Activated CD4-positive, alpha-beta T cell treated with anti-CD3 and anti-CD28 coated beads for 24 hours (primary cell): ENCODE measurements around the gene FLT3LG.
"Not testable (repeated sequence)": the region's sequence is repeated elsewhere in the genome, so short reads cannot be mapped to it uniquely, and the experiment has no call there.

ENCODE experiments used
- DNase-seq, 2 donors: peaks; one replicate each; pipeline ENCODE4 v3.0.0-alpha.2; 2020; ENCODE audit warnings: low read depth in 2 of 2

Gene FLT3LG

DNA sequence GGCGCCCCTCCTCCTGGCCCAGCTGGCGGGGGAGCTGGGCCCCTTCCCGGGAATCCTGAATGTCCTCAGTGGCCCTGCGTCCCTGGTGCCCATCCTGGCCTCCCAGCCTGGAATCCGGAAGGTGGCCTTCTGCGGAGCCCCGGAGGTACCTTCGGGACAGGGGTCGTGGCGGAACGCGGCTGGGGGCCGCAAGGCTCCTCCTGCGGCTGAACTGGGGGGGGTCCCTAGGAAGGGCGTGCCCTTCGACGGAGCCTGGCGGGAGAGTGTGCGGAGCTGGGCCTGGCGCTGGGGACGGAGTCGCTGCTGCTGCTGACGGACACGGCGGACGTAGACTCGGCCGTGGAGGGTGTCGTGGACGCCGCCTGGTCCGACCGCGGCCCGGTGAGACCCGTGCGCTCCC is 12.4 kb upstream of the FLT3LG start:
- DNase-seq: no peak

DNA sequence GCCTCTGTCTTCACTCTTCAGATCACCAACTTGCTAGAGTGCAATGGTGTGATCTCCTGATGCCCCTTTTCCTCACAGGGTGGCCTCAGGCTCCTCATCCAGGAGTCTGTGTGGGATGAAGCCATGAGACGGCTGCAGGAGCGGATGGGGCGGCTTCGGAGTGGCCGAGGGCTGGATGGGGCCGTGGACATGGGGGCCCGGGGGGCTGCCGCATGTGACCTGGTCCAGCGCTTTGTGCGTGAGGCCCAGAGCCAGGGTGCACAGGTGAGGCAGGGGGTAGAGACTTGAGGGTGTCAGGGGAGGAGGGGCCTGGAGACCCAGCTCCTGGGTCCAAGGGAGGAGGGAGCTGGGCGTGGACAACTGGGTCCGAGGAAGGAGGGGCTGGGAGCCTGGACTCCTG is 11.5 kb upstream of the FLT3LG start:
- DNase-seq: no peak

DNA sequence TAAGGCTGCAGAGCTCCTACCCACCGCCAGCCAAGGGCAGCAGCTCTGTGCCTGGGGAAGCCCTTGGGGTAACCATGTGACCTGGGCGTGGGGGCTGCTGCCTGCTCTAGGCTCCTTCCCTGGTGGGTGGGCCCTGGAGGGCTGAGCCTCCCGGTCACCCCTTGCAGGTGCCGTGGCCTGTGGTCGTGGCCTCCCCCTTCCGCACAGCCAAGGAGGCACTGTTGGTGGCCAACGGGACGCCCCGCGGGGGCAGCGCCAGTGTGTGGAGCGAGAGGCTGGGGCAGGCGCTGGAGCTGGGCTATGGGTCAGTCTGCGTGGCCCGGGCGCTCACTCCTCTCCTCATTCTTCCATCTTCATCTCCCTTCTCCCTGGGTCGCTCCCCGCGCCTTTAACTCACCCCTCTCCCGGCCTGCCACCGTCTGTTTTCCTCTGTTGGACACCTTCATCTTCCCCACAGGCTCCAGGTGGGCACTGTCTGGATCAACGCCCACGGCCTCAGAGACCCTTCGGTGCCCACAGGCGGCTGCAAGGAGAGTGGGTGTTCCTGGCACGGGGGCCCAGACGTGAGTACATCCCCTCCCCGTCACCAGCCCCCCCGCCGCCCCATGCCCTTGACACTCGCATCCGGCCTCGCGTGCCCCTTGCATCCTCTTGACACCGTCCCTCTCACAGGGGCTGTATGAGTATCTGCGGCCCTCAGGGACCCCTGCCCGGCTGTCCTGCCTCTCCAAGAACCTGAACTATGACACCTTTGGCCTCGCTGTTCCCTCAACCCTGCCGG is 9.9 kb upstream of the FLT3LG start:
- DNase-seq: no peak

DNA sequence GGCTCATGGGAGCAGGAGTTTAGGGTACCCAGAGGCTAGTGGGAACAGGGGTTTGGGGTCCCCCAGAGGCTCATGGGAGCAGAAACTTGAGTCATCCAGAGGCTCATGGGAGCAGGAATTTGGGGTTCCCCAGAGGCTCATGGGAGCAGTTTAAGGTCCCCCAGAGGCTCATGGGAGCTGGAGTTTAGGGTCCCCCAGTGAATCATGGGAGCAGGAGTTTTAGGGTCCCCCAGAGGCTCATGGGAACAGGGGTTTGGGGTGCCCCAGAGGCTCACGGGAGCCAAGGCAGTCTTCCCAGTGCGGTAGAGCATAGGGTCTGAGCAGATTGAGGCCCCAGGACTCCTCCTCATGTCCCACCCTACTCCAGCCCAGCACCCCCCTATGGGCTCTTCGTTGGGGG is 8.6 kb upstream of the FLT3LG start:
- no peak for DNase-seq

DNA sequence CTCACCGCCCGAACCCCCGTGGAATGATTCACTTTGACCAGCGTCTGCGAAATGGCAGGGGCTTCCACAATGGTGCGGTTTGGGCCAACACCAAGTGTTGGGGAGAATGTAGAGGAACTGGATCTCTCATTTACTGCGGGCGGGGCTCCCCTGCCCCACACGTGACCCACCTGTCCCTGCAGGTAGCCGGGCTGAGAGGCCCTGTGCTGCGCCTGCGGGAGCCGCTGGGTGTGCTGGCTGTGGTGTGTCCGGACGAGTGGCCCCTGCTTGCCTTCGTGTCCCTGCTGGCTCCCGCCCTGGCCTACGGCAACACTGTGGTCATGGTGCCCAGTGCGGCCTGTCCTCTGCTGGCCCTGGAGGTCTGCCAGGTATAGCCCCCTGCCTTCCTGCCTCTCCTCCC is 5.8 kb upstream of the FLT3LG start:
- DNase-seq: no peak

DNA sequence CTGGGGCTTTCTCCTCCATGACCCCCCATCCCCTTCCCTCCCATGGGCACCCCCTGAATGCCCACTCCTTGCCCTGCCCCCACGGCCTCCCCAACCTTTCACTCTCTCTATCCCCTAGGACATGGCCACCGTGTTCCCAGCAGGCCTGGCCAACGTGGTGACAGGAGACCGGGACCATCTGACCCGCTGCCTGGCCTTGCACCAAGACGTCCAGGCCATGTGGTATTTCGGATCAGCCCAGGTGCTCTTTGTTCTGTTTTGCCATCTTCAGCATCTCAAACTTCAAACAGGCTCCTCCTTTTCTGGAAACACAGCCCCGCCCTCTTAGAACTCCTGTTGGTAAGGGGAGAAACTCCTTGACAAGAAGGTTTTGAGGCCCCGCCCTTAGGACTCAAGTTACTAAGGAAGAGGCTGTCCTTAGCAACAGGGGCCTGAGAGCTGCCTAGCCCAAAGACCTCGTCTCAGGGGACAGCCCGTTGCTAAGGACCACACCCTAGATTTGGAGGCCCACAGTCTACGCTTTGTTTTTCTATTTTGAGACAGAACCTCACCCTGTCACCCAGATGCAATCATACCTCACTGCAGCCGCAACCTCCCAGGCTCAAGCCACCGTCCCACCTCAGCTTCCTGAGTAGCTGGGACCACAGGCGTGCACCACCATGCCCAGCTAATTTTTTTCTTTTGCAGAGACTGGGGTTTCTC is 5.1 kb upstream of the FLT3LG start:
- DNase-seq: no peak

DNA sequence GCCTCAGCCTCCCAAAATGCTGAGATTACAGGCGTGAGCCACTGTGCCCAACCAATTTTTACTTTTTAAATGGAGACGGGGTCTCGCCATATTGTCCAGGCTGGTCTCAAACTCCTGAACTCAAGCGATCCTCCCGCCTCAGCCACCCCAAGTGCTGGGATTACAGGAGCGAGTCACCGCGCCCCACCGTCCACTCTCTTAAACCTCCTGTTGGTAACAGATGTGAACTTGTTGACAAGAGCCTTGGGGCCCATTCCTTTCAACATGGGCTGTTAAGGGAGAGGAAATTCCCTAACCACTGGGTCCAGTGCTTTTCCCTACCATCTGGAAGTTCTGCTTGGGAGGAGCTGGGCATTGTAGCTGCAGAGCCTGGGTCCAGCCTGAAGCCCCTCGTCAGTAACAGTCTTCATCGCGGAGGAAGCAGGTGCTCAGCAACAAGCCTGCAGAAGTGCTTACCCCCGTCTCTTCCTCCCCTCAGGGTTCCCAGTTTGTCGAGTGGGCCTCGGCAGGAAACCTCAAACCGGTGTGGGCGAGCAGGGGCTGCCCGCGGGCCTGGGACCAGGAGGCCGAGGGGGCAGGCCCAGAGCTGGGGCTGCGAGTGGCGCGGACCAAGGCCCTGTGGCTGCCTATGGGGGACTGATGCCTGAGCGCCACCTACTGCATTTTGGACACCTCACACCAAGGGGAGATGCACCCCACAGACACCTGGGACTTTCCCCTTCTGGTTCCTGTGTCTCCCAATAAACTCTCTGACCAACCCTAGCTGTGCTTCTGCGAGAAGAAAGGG is 4.0 kb upstream of the FLT3LG start:
- DNase-seq: peak in 1 of 2 donors; percentile 66

DNA sequence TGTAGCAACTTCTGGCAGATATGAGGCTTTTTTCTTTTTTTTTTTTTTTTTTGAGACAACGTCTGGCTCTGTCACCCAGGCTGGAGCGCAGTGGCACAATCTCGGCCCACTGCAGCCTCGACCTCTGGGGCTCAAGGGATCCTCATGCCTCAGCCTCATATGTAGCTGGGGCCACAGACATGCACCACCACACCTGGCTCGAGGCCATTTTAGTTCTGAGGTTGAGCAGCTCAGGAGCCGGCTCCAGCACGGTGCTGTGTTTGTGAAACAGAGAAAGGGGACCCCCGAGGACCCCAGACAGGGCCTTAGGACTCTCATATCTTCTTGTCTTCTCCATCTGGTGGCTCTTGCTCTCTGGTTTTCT is 3.4 kb upstream of the FLT3LG start:
- DNase-seq: no peak

DNA sequence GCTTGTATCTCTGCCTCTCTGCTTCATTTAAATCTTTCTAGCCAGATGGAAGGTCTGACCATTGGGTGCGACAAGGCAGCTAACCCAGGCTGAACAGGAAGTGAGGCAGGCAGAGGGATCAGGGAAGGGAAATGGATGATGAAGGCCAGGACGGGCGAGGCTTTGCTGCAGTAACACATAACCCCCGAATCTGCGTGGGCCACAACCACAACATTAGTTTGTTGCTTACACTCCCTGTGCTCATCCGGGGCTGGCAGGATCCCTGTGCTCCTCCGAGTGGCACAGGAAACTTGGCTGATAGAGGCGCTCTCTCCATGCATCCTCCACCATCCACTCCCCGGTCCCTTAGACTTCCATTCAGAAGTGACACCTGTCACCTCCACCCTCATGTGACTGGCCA is 1.1 kb upstream of the FLT3LG start:
- DNase-seq: no peak

DNA sequence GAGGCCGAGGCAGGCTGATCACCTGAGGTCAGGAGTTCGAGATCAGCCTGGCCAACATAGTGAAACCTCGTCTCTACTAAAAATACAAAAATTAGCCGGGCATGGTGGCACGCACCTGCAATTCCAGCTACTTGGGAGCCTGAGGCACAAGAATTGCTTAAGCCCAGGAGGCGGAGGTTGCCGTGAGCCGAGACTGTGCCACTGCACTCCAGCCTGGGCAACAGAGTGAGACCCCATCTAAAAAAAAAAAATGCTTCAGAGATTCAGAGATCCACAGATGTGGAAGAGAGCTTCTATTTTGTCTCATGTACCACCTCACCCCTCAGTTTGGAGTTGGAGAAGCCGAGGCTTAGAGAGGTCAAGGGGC is 531 bp upstream of the FLT3LG start:
- not testable (repeated sequence) for DNase-seq

DNA sequence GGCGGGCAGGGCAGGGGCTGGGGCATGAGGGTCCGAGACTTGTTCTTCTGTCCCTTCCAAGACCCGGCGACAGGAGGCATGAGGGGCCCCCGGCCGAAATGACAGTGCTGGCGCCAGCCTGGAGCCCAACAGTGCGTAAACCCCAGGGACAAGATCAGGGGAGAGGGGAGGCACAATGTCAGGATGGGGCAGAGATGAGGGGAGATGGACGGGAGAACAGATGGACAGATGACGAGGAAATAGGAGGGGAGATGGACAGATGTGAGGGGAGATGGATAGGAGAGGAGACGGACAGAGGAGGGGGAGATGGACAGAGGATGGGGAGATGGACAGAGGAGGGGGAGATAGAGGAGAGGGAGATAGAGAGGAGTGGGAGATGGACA is 518 bp downstream of the FLT3LG start:
- DNase-seq: no peak

DNA sequence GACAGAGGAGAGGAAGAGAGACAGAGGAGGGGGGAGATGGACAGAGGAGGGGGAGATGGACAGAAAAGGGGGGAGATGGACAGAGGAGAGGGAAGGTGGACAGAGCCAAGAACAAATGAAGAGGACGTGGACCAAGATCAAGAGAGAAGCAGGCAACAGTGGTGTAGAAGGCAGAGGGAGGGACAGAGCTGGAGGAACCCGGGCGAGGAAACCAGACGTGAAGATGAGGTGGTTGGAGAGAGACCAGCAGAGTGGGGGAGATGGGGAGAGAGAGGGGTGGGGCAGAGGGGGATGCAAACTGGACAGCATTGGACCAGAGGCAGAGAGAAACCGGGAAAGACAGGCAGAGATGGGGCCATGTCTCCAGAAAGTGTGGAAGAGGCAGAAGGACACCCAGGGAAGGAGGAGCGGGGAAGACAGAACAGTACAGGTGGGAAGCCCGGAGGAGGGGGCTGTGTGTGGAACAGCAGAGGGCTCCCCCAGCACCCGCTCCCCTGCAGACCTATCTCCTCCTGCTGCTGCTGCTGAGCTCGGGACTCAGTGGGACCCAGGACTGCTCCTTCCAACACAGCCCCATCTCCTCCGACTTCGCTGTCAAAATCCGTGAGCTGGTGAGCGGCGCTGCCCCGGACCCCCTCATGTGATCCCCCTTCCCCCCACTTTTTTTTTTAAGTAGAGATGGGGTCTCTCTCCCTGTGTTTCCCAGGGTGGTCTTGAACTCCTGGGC is 1.3 kb downstream of the FLT3LG start:
- DNase-seq: no peak

DNA sequence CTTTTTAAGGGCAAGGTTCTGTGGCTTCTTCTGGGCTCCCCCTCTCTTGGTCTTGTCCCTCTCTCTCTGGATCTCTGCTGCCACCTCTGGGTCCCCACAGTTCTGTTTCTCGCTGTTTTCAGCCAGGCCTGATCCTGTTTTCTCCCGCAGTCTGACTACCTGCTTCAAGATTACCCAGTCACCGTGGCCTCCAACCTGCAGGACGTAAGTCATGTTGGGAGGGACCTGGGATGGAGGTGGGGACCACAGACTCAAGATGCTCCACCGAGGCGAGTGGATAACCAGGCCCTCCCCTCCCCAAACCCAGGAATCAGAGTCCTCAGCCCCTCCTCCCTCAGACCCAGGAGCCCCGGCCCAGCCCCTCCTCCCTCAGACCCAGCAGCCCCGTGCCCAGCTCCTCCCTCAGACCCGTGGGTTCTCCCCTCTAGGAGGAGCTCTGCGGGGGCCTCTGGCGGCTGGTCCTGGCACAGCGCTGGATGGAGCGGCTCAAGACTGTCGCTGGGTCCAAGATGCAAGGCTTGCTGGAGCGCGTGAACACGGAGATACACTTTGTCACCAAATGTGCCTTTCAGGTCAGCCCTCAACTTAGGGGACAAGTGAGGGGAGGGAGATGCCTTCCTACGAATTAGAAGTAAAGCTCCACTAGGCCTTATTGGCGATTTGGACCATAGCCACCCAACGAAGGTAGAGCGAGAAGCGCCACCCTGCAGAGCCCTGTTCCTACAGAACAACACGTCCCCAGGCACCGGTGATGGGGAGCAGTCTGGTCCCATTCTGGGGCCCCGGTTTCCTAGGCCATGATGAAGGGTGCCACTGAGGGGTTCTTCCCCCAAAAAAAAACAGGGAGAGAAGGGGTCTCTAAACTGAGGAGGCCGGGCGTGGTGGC is 2.2 kb downstream of the FLT3LG start:
- peak in 1 of 2 donors; percentile 79 for DNase-seq

DNA sequence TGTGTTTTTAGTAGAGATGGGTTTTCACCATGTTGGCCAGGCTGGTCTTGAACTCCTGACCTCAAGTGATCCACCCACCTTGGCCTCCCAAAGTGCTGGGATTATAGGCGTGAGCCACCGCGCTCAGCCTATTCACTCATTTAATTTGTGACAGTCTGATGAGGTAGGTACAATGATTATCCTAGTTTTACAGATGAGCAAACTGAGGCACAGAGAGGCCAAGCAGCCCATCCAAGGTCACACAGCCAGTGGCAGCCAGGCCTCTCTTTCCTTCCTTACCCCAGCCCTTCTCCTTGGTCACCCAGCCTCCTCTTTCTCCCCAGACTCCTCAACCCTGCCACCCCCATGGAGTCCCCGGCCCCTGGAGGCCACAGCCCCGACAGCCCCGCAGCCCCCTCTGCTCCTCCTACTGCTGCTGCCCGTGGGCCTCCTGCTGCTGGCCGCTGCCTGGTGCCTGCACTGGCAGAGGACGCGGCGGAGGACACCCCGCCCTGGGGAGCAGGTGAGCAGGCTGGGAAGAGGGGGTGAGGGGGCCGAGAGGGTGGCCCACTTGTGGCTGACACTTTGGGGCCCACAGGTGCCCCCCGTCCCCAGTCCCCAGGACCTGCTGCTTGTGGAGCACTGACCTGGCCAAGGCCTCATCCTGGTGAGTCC is 6.1 kb downstream of the FLT3LG start:
- DNase-seq: no peak

DNA sequence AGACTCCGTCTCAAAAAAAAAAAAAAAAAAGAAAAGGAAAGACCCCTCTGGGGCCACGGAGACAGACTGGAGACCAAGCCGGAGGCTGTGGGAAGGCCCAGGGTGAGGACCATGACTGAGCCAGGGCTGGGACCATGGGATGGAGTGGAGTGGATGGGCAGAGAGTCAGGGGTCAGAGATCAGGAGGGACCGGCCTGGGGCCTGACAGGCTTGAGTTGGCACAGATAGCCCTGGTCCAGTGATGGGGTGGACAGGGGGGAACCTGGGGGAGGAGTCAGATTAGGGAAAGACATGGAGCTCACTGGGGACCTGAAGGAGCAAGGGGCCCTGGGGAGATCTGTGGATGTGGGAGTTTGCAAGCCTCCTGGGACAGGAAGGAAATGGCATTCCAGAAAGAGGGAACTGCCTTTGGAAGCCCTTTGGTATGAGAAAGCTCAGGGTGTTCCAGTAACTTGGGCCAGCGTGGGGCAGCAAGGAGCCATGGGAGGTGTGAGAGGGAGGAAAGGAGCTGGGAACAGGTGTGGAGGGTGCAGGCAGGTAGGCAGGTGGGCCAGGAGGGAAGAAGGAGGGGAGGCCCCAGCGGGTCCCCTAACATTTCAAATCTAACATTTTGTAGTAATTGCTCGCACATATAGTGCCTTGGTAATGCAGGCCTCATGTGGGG is 7.1 kb downstream of the FLT3LG start:
- DNase-seq: no peak

DNA sequence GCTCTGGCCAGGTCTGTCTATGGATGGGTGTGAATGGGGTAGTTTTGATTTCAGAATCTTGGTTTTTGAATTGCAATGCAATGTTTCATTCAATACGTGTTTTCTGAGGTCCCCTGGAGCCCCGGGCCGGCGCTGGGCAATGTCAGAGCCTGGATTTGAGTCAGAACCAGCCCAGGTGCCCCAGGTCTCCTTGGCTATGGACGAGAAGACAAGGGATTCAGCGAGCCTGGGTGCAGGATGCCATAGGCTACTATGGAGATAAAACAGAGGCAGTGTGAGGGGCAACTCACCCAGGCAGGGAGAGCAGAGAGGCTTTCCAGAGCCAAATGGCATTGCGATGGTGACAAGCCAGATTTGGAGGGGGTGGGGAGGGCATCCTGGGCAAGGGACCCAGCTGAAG is 12.2 kb downstream of the FLT3LG start:
- no peak for DNase-seq

DNA sequence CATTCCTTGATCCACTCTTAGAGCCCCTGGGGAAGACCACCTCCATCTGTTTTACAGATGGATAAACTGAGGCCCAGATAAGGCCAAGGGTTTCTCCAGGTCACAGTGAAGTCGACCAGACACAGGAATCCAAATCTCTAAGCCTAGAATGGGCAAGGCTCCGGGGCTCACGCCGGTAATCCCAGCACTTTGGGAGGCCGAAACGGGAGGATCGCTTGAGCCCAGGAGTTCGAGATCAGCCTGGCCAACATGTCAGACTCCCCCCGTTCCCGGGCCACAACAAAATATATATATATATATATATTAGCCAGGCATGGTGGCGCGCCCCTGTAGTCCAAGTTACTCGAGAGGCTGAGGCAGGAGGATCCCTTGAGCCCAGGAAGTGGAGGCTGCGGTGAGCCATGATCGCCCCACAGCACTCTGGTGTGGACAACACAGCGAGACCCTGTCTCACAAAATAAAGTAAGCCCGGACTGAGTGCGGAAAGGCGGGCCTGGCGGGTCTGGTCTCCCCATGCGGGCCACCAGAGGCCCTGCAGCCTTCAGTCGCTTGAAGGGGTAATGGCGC is 12.8 kb downstream of the FLT3LG start:
- DNase-seq: no peak

DNA sequence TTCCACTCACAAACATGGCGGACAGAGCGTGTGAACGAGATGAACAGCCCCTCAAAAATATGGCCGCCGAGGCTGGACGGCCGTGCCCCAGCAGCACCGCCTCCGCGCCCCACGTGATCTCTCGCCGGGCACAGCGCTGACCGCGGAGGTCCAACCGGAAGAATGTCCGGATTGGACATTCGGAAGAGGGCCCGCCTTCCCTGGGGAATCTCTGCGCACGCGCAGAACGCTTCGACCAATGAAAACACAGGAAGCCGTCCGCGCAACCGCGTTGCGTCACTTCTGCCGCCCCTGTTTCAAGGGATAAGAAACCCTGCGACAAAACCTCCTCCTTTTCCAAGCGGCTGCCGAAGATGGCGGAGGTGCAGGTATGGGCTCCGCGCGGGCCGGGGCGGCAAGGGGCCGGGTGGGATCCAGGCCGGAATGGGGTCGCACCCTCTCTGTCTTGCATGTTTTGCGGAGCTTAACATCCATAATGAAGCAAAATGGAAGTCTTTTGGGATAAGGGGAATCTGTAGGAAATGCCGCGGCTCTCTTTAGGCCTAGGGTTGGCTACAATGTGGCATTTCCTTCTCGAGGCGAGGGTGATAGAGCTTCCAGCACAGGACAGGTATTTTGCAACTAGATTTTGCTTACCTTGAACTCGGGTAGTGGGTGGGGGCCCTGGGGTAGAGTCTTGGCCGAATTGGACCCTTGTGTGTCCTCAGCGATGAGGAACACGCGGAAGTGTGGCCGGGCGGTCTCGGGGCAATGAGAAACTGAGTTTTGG is 13.4 kb downstream of the FLT3LG start, which contains the start of gene RPL13A:
Gene RPL13A (plus strand): TSS at position 332 of the 769 bp plus-strand sequence. CDS start 22 bp downstream, at position 354.
- DNase-seq: peak; percentile 99 to 100
